B cell (primary cell): Measurements from ENCODE around the gene JMJD4. TPM values are rescaled to one million over a fixed set of nuclear protein-coding genes. Genes with fewer than 3 reads are reported as not detected.

Experiments
- ATAC-seq: fragments of 200-7000 bp; cut with Tn5 transposase; one replicate; pipeline ENCODE4 v1.10.0; 2021; ENCODE audit warnings: low read depth, mild to moderate bottlenecking, moderate number of reproducible peaks, moderate library complexity
- CTCF ChIA-PET: fragments of 350-600 bp; sonication (Branson Sonifier 250); formaldehyde crosslinking; loops from one replicate; lab custom pipeline; 2021; ENCODE audit warnings: antibody characterized with exemption, inconsistent platforms; lab: Charles Lee
- POLR2A ChIA-PET: fragments of 350-600 bp; sonication (Branson Sonifier 250); formaldehyde crosslinking; loops from one replicate; lab custom pipeline; 2021; ENCODE audit warnings: antibody characterized with exemption; lab: Charles Lee
- DNase-seq: peaks from one replicate; pipeline ENCODE4 v3.0.0; 2013
- H2AFZ ChIP-seq: 2 replicates; pipeline ENCODE4 v1.6.1; 2012; ENCODE audit warnings: mild to moderate bottlenecking, low read depth, low read length; ENCODE audit not compliant: insufficient read depth, poor library complexity, severe bottlenecking
- H3K27ac ChIP-seq, 2 donors: 1 replicate in 1 of 2; 2 replicates in 1 of 2; pipeline ENCODE4 v1.5.1; 2012 to 2013; ENCODE audit warnings: low read length in 2 of 2, mild to moderate bottlenecking in 2 of 2, moderate library complexity in 1 of 2
- H3K27me3 ChIP-seq, 4 experiments: fragments of 200-600 bp in 1 of 4; sonication (generic) in 1 of 4; replicated peaks in 1 of 4; 1 replicate in 2 of 4; 2 replicates in 2 of 4; pipeline versions ENCODE4 v1.6.1 to v1.7.0; 2013 to 2016; ENCODE audit warnings: low read length in 3 of 4, mild to moderate bottlenecking in 2 of 4, mixed read lengths in 1 of 4, moderate library complexity in 1 of 4; ENCODE audit not compliant: insufficient read depth in 4 of 4, control insufficient read depth in 3 of 4; ENCODE audit errors: control extremely low read depth in 1 of 4
- H3K36me3 ChIP-seq, 2 experiments: replicated peaks in 1 of 2; 1 replicate in 1 of 2; 2 replicates in 1 of 2; pipeline versions ENCODE4 v1.6.1 to v1.7.1; 2013; ENCODE audit warnings: low read length in 1 of 2; ENCODE audit not compliant: insufficient read depth in 2 of 2, control insufficient read depth in 1 of 2; ENCODE audit errors: control extremely low read depth in 1 of 2, extremely low read depth in 1 of 2
- H3K4me1 ChIP-seq, 2 donors: fragments of 200-600 bp in 1 of 2; sonication (generic) in 1 of 2; 1 replicate in 1 of 2; 2 replicates in 1 of 2; pipeline versions ENCODE4 v1.5.1 to v1.6.1; 2013 to 2017; ENCODE audit warnings: low read length in 2 of 2; ENCODE audit not compliant: control insufficient read depth in 2 of 2, insufficient read depth in 2 of 2
- H3K4me2 ChIP-seq: replicated peaks from 2 replicates; pipeline ENCODE3; 2012; ENCODE audit warnings: mild to moderate bottlenecking, low read depth, low read length; ENCODE audit not compliant: poor library complexity, severe bottlenecking
- H3K4me3 ChIP-seq, 5 experiments: fragments of 200-600 bp in 1 of 5; sonication (generic) in 1 of 5; 1 replicate in 3 of 5; 2 replicates in 2 of 5; pipeline versions ENCODE4 v1.5.1 to v1.7.0; 2011 to 2016; ENCODE audit warnings: low read length in 4 of 5, mild to moderate bottlenecking in 4 of 5, low read depth in 2 of 5, control low read depth in 1 of 5, moderate library complexity in 1 of 5; ENCODE audit not compliant: insufficient read depth in 1 of 5; ENCODE audit errors: control extremely low read depth in 1 of 5, extremely low read depth in 1 of 5
- H3K79me2 ChIP-seq: fragments of 200-600 bp; sonication (generic); one replicate; pipeline ENCODE4 v1.6.0; 2016; ENCODE audit warnings: low read length; ENCODE audit not compliant: control insufficient read depth, insufficient read depth
- H3K9ac ChIP-seq: fragments of 200-600 bp; sonication (generic); 2 replicates; pipeline ENCODE4 v1.6.1; 2017; ENCODE audit warnings: mild to moderate bottlenecking, low read length, moderate library complexity
- H3K9me3 ChIP-seq, 3 donors: one replicate each; pipeline versions ENCODE4 v1.6.1 to v1.7.1; 2013; ENCODE audit warnings: low read length in 2 of 3; ENCODE audit not compliant: control insufficient read depth in 2 of 3, insufficient read depth in 1 of 3; ENCODE audit errors: control extremely low read depth in 1 of 3
- H4K20me1 ChIP-seq: 2 replicates; pipeline ENCODE4 v1.6.0; 2012; ENCODE audit warnings: mild to moderate bottlenecking, low read length; ENCODE audit not compliant: insufficient read depth, control insufficient read depth, poor library complexity, severe bottlenecking
- H3K27ac Mint-ChIP-seq: one replicate; pipeline ENCODE4 v1.8.0; 2021; ENCODE audit warnings: mixed read lengths
- H3K27me3 Mint-ChIP-seq: one replicate; pipeline ENCODE4 v1.8.0; 2021; ENCODE audit warnings: mixed read lengths
- H3K4me1 Mint-ChIP-seq: one replicate; pipeline ENCODE4 v1.8.0; 2021; ENCODE audit warnings: mixed read lengths
- H3K4me3 Mint-ChIP-seq: one replicate; pipeline ENCODE4 v1.8.0; 2021; ENCODE audit warnings: mixed read lengths
- H3K9me3 Mint-ChIP-seq: one replicate; pipeline ENCODE4 v1.8.0; 2022; ENCODE audit warnings: mixed read lengths; ENCODE audit not compliant: insufficient read depth
- EZH2 ChIP-seq: IDR thresholded peaks from 2 replicates; pipeline ENCODE4 v1.6.1; 2012; ENCODE audit warnings: borderline replicate concordance, low read depth, mild to moderate bottlenecking, moderate library complexity, low read length; ENCODE audit not compliant: insufficient read depth, poor library complexity, severe bottlenecking
- WGBS: methylation state at CpG from one replicate; pipeline ENCODE4 v1.1.5; 2013; ENCODE audit warnings: missing lambda C conversion rate; ENCODE audit not compliant: insufficient coverage; 5-methylcytosine and 5-hydroxymethylcytosine counted together
- intact Hi-C: fragments of 100-400 bp; cut with micrococcal nuclease; formaldehyde crosslinking; loops from one replicate; pipeline ENCODE4 v1.10.0; 2022
- polyA plus RNA-seq: library from polyadenylated mRNA; depleted of rRNA; stranded (reverse); fragments of >200 nt; gene quantifications from 2 replicates; pipeline ENCODE4 v1.2.3, GENCODE V29; 2012
- total RNA-seq, 2 donors: library from RNA; stranded (reverse); fragments of 120-200 nt in 1 of 2; gene quantifications; 1 replicate in 1 of 2; 2 replicates in 1 of 2; pipeline versions ENCODE4 v1.2.3 to v1.2.4, GENCODE V29; 2013 to 2022
- TF ChIP-seq, protein P1 (sequence below): fragments of 200-600 bp; IDR thresholded peaks from one replicate; pipeline ENCODE4 v1.8.0; 2022; ENCODE audit warnings: antibody characterized with exemption, mild to moderate bottlenecking

JMJD4 gene
- total and polyA plus RNA-seq, 2 donors (not counting 1 experiment from before 2014, with no cell fraction given) = 29.9 to 30.6 TPM

DNA sequence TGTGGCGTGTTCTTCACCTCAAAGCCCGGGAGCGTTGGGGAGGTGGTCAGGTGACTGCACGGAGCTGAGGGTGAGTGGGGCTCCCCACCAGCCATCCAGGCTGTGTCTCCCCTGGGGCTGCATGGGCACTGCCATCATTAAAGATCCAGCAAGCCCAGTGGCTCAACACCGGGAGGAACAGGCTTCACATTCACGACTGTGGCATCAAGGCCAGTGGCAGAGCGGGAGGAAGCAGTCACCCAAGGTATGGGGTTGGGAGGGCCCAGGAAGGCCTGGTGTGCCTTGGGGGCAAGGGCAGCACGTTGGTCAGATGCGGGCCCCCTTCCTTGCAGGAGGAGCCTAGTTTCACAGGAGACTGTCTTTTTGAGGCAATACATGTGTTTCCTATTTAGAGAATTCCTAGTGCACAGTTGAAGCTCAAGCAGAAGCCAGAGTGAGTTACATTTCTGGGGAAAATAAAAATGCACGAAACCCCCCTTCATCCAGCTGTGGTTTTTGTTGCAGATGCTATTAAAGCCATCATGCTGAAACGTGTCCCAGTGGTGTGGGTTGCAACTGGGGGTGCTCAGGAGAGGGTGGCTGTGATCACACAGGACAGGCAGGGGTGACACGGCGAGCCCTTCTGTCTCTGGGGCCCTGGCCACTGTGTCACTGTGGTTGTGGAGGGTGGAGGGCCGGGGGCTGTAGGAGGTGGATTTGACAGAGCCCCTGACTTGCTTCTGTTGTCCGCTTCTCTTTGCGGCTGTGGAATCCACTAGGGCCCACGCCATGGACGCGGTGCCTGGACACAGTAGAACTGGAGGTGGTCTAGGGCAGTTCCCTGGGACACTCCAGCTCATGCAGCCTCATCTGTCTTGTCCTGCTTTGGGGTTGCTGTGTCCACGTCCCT, 34.2 kb upstream of the JMJD4 start:
- Histone ChIP-seq H3K79me2 (peaks cover 2% of the 10 kb centered on the region), H3K27ac (no peak overlapping the region), H3K9ac (no peak overlapping the region), H3K4me1 (peaks cover 0 to 12% of the 10 kb centered on the region in 2 donors), H3K9me3 (no peaks in the 10 kb centered on the region), H2AFZ (no peak overlapping the region), H3K27me3 (no peaks in the 10 kb centered on the region), H4K20me1 (peaks cover 14% of the 10 kb centered on the region), H3K4me2 (no peak overlapping the region), H3K36me3 (peaks cover 0 to 39% of the 10 kb centered on the region in 2 experiments), H3K4me3 (no peak overlapping the region)
- Mint-ChIP-seq H3K27ac (no peak overlapping the region), H3K4me1 (peaks cover 17% of the 10 kb centered on the region), H3K9me3 (no peaks in the 10 kb centered on the region), H3K4me3 (no peak overlapping the region), H3K27me3 (no peaks in the 10 kb centered on the region)
- ChIA-PET POLR2A (no interaction called here), CTCF (no interaction called here)
- 96% methylated on average over 19 of the region's 20 CpGs for WGBS
- ATAC-seq (no peak), DNase-seq (no peak)
- TF ChIP-seq, protein P1, sequence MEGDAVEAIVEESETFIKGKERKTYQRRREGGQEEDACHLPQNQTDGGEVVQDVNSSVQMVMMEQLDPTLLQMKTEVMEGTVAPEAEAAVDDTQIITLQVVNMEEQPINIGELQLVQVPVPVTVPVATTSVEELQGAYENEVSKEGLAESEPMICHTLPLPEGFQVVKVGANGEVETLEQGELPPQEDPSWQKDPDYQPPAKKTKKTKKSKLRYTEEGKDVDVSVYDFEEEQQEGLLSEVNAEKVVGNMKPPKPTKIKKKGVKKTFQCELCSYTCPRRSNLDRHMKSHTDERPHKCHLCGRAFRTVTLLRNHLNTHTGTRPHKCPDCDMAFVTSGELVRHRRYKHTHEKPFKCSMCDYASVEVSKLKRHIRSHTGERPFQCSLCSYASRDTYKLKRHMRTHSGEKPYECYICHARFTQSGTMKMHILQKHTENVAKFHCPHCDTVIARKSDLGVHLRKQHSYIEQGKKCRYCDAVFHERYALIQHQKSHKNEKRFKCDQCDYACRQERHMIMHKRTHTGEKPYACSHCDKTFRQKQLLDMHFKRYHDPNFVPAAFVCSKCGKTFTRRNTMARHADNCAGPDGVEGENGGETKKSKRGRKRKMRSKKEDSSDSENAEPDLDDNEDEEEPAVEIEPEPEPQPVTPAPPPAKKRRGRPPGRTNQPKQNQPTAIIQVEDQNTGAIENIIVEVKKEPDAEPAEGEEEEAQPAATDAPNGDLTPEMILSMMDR = no peak
- no peak for TF ChIP-seq EZH2
- intact Hi-C loops = no loop called here

- intact Hi-C loops = no loop called here
- TF ChIP-seq, protein P1 = no peak
- no peak for TF ChIP-seq EZH2
- ChIA-PET POLR2A (no interaction called here), CTCF (no interaction called here)
- H3K4me3 ChIP-seq = no peak overlapping the region
- peaks cover 8% of the 10 kb centered on the region for H3K79me2 ChIP-seq
- H2AFZ ChIP-seq = no peak overlapping the region
- H3K27ac Mint-ChIP-seq = no peak overlapping the region
- no peak overlapping the region for H3K27ac ChIP-seq
- no peaks in the 10 kb centered on the region for H3K27me3 ChIP-seq
- no peak for DNase-seq
- H3K4me1 Mint-ChIP-seq = peaks cover 17% of the 10 kb centered on the region
- H3K9ac ChIP-seq = no peak overlapping the region
- ATAC-seq = no peak
- H3K4me1 ChIP-seq = peaks cover 0 to 12% of the 10 kb centered on the region in 2 donors
- H3K36me3 ChIP-seq = peaks cover 0 to 41% of the 10 kb centered on the region in 2 experiments
- no peaks in the 10 kb centered on the region for H3K9me3 Mint-ChIP-seq
- no peaks in the 10 kb centered on the region for H3K27me3 Mint-ChIP-seq
- peaks cover 20% of the 10 kb centered on the region for H4K20me1 ChIP-seq
- no peak overlapping the region for H3K4me2 ChIP-seq
- 94% methylated on average over 2 of the region's 6 CpGs for WGBS
- no peaks in the 10 kb centered on the region for H3K9me3 ChIP-seq
- H3K4me3 Mint-ChIP-seq = no peak overlapping the region
Measured at GRCh38 chr1:227768640-227769039, 33.5 kb upstream of the JMJD4 start.
